Endothelial cell of umbilical vein (primary cell): ENCODE data around the gene ATXN10. TPM values are rescaled to one million over a fixed set of nuclear protein-coding genes. Genes with fewer than 3 reads are reported as not detected.

Experiments used
- BruUV-seq: library from RNA; stranded (reverse); fragments of 400-500 nt; replicated peaks from 2 replicates; lab custom pipeline; 2021; lab: Mats Ljungman, UMichigan
- CTCF ChIA-PET: fragments of 300-600, 350-600 bp; sonication (Branson Sonifier 250); formaldehyde crosslinking; loops from one replicate; lab custom pipeline; 2021; ENCODE audit warnings: antibody characterized with exemption, inconsistent platforms; lab: Charles Lee
- POLR2A ChIA-PET: fragments of 300-600, 350-600 bp; sonication (Branson Sonifier 250); formaldehyde crosslinking; loops from one replicate; lab custom pipeline; 2021; ENCODE audit warnings: antibody characterized with exemption, inconsistent platforms; lab: Charles Lee
- DNase-seq: peaks from one replicate; pipeline ENCODE4 v3.0.0-alpha.2; 2011; ENCODE audit warnings: low read depth, low spot score
- FAIRE-seq: peaks from 2 replicates; lab custom pipeline; 2011; peaks lifted over from hg19 to GRCh38; lab: Jason Lieb, UNC
- H2AFZ ChIP-seq: 2 replicates; pipeline ENCODE4 v1.6.0; 2012; ENCODE audit warnings: low read depth, low read length, control low read depth, inconsistent platforms
- H3K27ac ChIP-seq: 2 replicates; pipeline ENCODE4 v1.5.1; 2011; ENCODE audit warnings: low read depth, mild to moderate bottlenecking, control low read depth, low read length, moderate library complexity; ENCODE audit not compliant: insufficient read depth
- H3K27me3 ChIP-seq, 2 experiments: 2 replicates each; pipeline versions ENCODE4 v1.6.0 to v1.6.1; 2011; ENCODE audit warnings: low read length in 2 of 2, mixed read lengths in 1 of 2; ENCODE audit not compliant: control insufficient read depth in 2 of 2, insufficient read depth in 2 of 2
- H3K36me3 ChIP-seq, 2 experiments: 2 replicates in 1 of 2; 3 replicates in 1 of 2; pipeline ENCODE4 v1.5.1; 2011; ENCODE audit warnings: low read length in 2 of 2, mild to moderate bottlenecking in 1 of 2, moderate library complexity in 1 of 2; ENCODE audit not compliant: control insufficient read depth in 2 of 2, insufficient read depth in 2 of 2; ENCODE audit errors: extremely low read depth in 1 of 2
- H3K4me1 ChIP-seq: 3 replicates; pipeline ENCODE4 v1.5.1; 2011; ENCODE audit warnings: mild to moderate bottlenecking, low read length; ENCODE audit not compliant: control insufficient read depth, insufficient read depth; ENCODE audit errors: extremely low read depth
- H3K4me2 ChIP-seq: 2 replicates; pipeline ENCODE4 v1.6.1; 2011; ENCODE audit warnings: low read length, control low read depth, mixed read lengths; ENCODE audit not compliant: insufficient read depth
- H3K4me3 ChIP-seq, 3 experiments: fragments of 200-600 bp in 1 of 3; sonication (generic), shearing (Covaris generic) in 1 of 3; replicated peaks in 1 of 3; 2 replicates each; pipeline ENCODE4 v1.5.1; 2011 to 2016; ENCODE audit warnings: control low read depth in 3 of 3, low read length in 3 of 3, mild to moderate bottlenecking in 2 of 3, inconsistent platforms in 1 of 3, low read depth in 1 of 3, moderate library complexity in 1 of 3; ENCODE audit not compliant: insufficient read depth in 1 of 3
- H3K79me2 ChIP-seq: 2 replicates; pipeline ENCODE4 v1.6.0; 2012; ENCODE audit warnings: low read length, inconsistent platforms; ENCODE audit not compliant: control insufficient read depth, insufficient read depth
- H3K9ac ChIP-seq: replicated peaks from 2 replicates; pipeline ENCODE3; 2011; ENCODE audit warnings: low read length, control low read depth; ENCODE audit not compliant: insufficient read depth; ENCODE audit errors: extremely low read depth
- H3K9me1 ChIP-seq: replicated peaks from 3 replicates; pipeline ENCODE4 v1.6.0; 2011; ENCODE audit warnings: mild to moderate bottlenecking, low read length; ENCODE audit not compliant: control insufficient read depth, insufficient read depth; ENCODE audit errors: extremely low read depth
- H3K9me3 ChIP-seq: replicated peaks from 2 replicates; pipeline ENCODE4 v1.5.1; 2012; ENCODE audit warnings: low read length, inconsistent platforms; ENCODE audit not compliant: control insufficient read depth, insufficient read depth
- H4K20me1 ChIP-seq: replicated peaks from 2 replicates; pipeline ENCODE3; 2011; ENCODE audit warnings: mild to moderate bottlenecking, low read length; ENCODE audit not compliant: control insufficient read depth, insufficient read depth; ENCODE audit errors: extremely low read depth
- CTCF ChIP-seq, 2 donors: IDR thresholded peaks; 1 replicate in 1 of 2; 2 replicates in 1 of 2; pipeline ENCODE4 v1.5.1; 2011; ENCODE audit warnings: low read length in 2 of 2, mild to moderate bottlenecking in 2 of 2, moderate library complexity in 2 of 2, control low read depth in 1 of 2, inconsistent platforms in 1 of 2, low read depth in 1 of 2; ENCODE audit not compliant: insufficient read depth in 1 of 2; ENCODE audit errors: extremely low read depth in 1 of 2
- EZH2 ChIP-seq: IDR thresholded peaks from 2 replicates; pipeline ENCODE4 v1.6.1; 2012; ENCODE audit warnings: borderline replicate concordance, low read depth, mild to moderate bottlenecking, moderate library complexity, low read length, inconsistent platforms; ENCODE audit not compliant: severe bottlenecking
- FOS ChIP-seq: IDR thresholded peaks from 2 replicates; pipeline ENCODE4 v1.6.1; 2011; ENCODE audit warnings: mild to moderate bottlenecking, low read length, moderate library complexity, borderline replicate concordance; ENCODE audit not compliant: insufficient read depth
- GATA2 ChIP-seq: IDR thresholded peaks from 2 replicates; pipeline ENCODE4 v1.7.0; 2011; ENCODE audit warnings: low read depth, mild to moderate bottlenecking, moderate library complexity, mixed read lengths, low read length; ENCODE audit not compliant: insufficient read length, insufficient read depth
- JUN ChIP-seq: IDR thresholded peaks from 2 replicates; pipeline ENCODE4 v1.6.1; 2011; ENCODE audit warnings: borderline replicate concordance, low read depth; ENCODE audit not compliant: insufficient read length, insufficient read depth
- MYC ChIP-seq: IDR thresholded peaks from one replicate; pipeline ENCODE4 v1.6.1; 2011; ENCODE audit warnings: mild to moderate bottlenecking, low read depth, low read length
- POLR2A ChIP-seq: IDR thresholded peaks from 2 replicates; pipeline ENCODE4 v1.6.1; 2012; ENCODE audit warnings: low read depth, mild to moderate bottlenecking, control low read depth, low read length
- POLR2AphosphoS5 ChIP-seq: IDR thresholded peaks from 2 replicates; pipeline ENCODE4 v1.6.1; 2012; ENCODE audit warnings: low read depth, mild to moderate bottlenecking, control low read depth, low read length, moderate library complexity; ENCODE audit not compliant: insufficient read depth
- dilution Hi-C: fragments of 300-500 bp; cut with MboI; formaldehyde crosslinking; loops from one replicate; pipeline ENCODE4 v1.15.0; 2019; ENCODE audit warnings: low sequenced_read_pairs; ENCODE audit not compliant: extremely low pct_ligation_motif_present
- intact Hi-C: fragments of 100-400 bp; cut with micrococcal nuclease; formaldehyde crosslinking; loops from one replicate; pipeline ENCODE4 v1.10.0; 2022
- polyA plus RNA-seq, 4 experiments: library from polyadenylated mRNA; depleted of rRNA in 3 of 4; stranded (reverse) in 3 of 4; unstranded in 1 of 4; fragments of >200 nt; gene quantifications; 2 replicates each; pipeline versions ENCODE4 v1.2.1 to v1.2.3, GENCODE V29; 2011 to 2012; ENCODE audit warnings: missing spikeins in 1 of 4
- total RNA-seq: library from RNA; stranded (reverse); gene quantifications from 2 replicates; pipeline ENCODE4 v1.2.3, GENCODE V29; 2021
- TF ChIP-seq, protein P1 (sequence below): IDR thresholded peaks from 2 replicates; pipeline ENCODE4 v1.6.1; 2011; ENCODE audit not compliant: insufficient read depth, insufficient read length

The ATXN10 gene
- total and polyA plus RNA-seq, 2 donors (not counting 3 experiments of a cell fraction or from before 2014, with no cell fraction given), result 73.2 to 91.9 TPM

DNA sequence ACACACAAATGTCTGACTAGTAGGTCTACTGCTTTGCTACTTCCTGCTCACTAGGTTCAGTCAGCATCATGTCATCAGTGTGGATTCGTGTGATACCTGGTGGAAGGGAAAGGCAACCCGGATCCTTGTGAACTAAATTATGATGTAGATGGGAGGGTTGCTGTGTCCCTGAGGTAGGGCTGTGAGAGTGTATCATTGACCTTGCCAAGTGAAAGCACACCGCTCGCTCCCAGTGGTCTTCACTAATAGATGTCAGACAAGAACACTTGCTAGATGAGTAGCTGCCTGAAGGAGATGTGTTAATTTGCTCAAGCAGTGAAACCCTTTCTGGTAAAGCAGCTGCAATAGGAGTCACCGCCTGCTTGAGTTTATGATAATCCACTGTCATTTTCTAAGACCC, 185.9 kb downstream of the ATXN10 start:
- no peak overlapping the region for H3K4me3 ChIP-seq
- no peaks in the 10 kb centered on the region for H3K79me2 ChIP-seq
- H3K27ac ChIP-seq, result no peak overlapping the region
- no TSS peak for BruUV-seq
- peaks cover 0 to 2% of the 10 kb centered on the region in 2 experiments for H3K36me3 ChIP-seq
- no peak for FAIRE-seq
- H2AFZ ChIP-seq, result no peak overlapping the region
- no peak overlapping the region for H3K9ac ChIP-seq
- intact Hi-C loops, result no loop called here
- no peaks in the 10 kb centered on the region for H4K20me1 ChIP-seq
- dilution Hi-C loops, result no loop called here
- H3K4me2 ChIP-seq, result no peak overlapping the region
- no peaks in the 10 kb centered on the region for H3K27me3 ChIP-seq
- CTCF ChIA-PET, result no interaction called here
- no peak for DNase-seq
- POLR2A ChIA-PET, result no interaction called here
- TF ChIP-seq GATA2, result no peak
- TF ChIP-seq POLR2AphosphoS5, result no peak
- no peak for TF ChIP-seq EZH2
- TF ChIP-seq CTCF (IDR thresholded peaks at IDR 0.05; ENCODE audit: extremely low read depth in 1 of 2, insufficient read depth in 1 of 2, low read depth in 1 of 2, low read length in 2 of 2), result no peak
- no peak for TF ChIP-seq JUN
- no peak for TF ChIP-seq FOS
- TF ChIP-seq, protein P1, sequence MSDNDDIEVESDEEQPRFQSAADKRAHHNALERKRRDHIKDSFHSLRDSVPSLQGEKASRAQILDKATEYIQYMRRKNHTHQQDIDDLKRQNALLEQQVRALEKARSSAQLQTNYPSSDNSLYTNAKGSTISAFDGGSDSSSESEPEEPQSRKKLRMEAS, result no peak
- no peak for TF ChIP-seq POLR2A
- no peak for TF ChIP-seq MYC
- peaks cover 2% of the 10 kb centered on the region for H3K9me3 ChIP-seq
- H3K4me1 ChIP-seq, result no peaks in the 10 kb centered on the region
- no peaks in the 10 kb centered on the region for H3K9me1 ChIP-seq
